Measurements from ENCODE around the gene ESYT1. TPM values are rescaled to one million over a fixed set of nuclear protein-coding genes. Genes with fewer than 3 reads are reported as not detected.
"Not testable (repeated sequence)": the region's sequence is repeated elsewhere in the genome, so short reads cannot be mapped to it uniquely, and the experiment has no call there.

Gene ESYT1
- total RNA-seq, 1 experiment from 2014 or later = 108 TPM

GRCh38 chr12:56103066-56103711, 24.9 kb upstream of the ESYT1 start:
- in situ Hi-C loops (cut with HindIII; ENCODE audit: low sequenced_read_pairs) = no loop called here
- DNase-seq (ENCODE audit: low spot score) = no peak

GRCh38 chr12:56103823-56104108, 24.3 kb upstream of the ESYT1 start:
- no peak for DNase-seq (ENCODE audit: low spot score)
- in situ Hi-C loops (cut with HindIII; ENCODE audit: low sequenced_read_pairs) = no loop called here

GRCh38 chr12:56104109-56104814, 23.8 kb upstream of the ESYT1 start, which contains the start of gene PA2G4:
Gene PA2G4 (plus strand): TSS chr12:56104559. CDS start chr12:56104738, 179 bp downstream.
- in situ Hi-C loops (cut with HindIII; ENCODE audit: low sequenced_read_pairs) = no loop called here
- peak; percentile 98 for DNase-seq (ENCODE audit: low spot score)

GRCh38 chr12:56104815-56105608, 23.1 kb upstream of the ESYT1 start:
- DNase-seq (ENCODE audit: low spot score) = no peak
- in situ Hi-C loops (cut with HindIII; ENCODE audit: low sequenced_read_pairs) = no loop called here

- in situ Hi-C loops (cut with HindIII; ENCODE audit: low sequenced_read_pairs) = no loop called here
- DNase-seq (ENCODE audit: low spot score) = no peak
Measured at GRCh38 chr12:56105609-56105902, 22.5 kb upstream of the ESYT1 start.

GRCh38 chr12:56107242-56107641, 20.8 kb upstream of the ESYT1 start:
- in situ Hi-C loops (cut with HindIII; ENCODE audit: low sequenced_read_pairs) = no loop called here
- DNase-seq (ENCODE audit: low spot score) = no peak

GRCh38 chr12:56110571-56110970, 17.5 kb upstream of the ESYT1 start:
- no peak for DNase-seq (ENCODE audit: low spot score)
- in situ Hi-C loops (cut with HindIII; ENCODE audit: low sequenced_read_pairs) = no loop called here

GRCh38 chr12:56114084-56114483, 14.0 kb upstream of the ESYT1 start:
- in situ Hi-C loops (cut with HindIII; ENCODE audit: low sequenced_read_pairs) = no loop called here

GRCh38 chr12:56115329-56115728, 12.7 kb upstream of the ESYT1 start:
- DNase-seq (ENCODE audit: low spot score) = peak; percentile 11
- in situ Hi-C loops (cut with HindIII; ENCODE audit: low sequenced_read_pairs) = loop anchor here (5.0 kb wide), 1 partner anchor 77 kb away; no protein-coding TSS in a partner anchor

More at GRCh38 chr12:56114084-56114483, 14.0 kb upstream of the ESYT1 start:
- DNase-seq (ENCODE audit: low spot score) = no peak

GRCh38 chr12:56116267-56117081, 11.6 kb upstream of the ESYT1 start, which contains the start of gene RPL41:
Gene RPL41 (plus strand): TSS chr12:56116633.
- peak; percentile 98 for DNase-seq (ENCODE audit: low spot score)
- in situ Hi-C loops (cut with HindIII; ENCODE audit: low sequenced_read_pairs) = loop anchor here (5.0 kb wide), 1 partner anchor 76 kb away; no protein-coding TSS in a partner anchor

- not testable (repeated sequence) for DNase-seq (ENCODE audit: low spot score)
- in situ Hi-C loops (cut with HindIII; ENCODE audit: low sequenced_read_pairs) = loop anchor here (5.0 kb wide), 1 partner anchor 75 kb away; no protein-coding TSS in a partner anchor
Measured at GRCh38 chr12:56117082-56117706, 10.9 kb upstream of the ESYT1 start.

- in situ Hi-C loops (cut with HindIII; ENCODE audit: low sequenced_read_pairs) = loop anchor here (5.0 kb wide), 1 partner anchor 74 kb away; no protein-coding TSS in a partner anchor
- peak; percentile 98 for DNase-seq (ENCODE audit: low spot score)
Measured at GRCh38 chr12:56117778-56118687, 10.0 kb upstream of the ESYT1 start, which contains the start of gene ZC3H10. Gene ZC3H10 (plus strand): TSS chr12:56118266. CDS start chr12:56120563, 2,297 bp downstream.

GRCh38 chr12:56118688-56119357, 9.2 kb upstream of the ESYT1 start:
- in situ Hi-C loops (cut with HindIII; ENCODE audit: low sequenced_read_pairs) = loop anchor here (5.0 kb wide), 1 partner anchor 73 kb away; no protein-coding TSS in a partner anchor

GRCh38 chr12:56119361-56119796, 8.7 kb upstream of the ESYT1 start:
- in situ Hi-C loops (cut with HindIII; ENCODE audit: low sequenced_read_pairs) = loop anchor here (5.0 kb wide), 1 partner anchor 73 kb away; no protein-coding TSS in a partner anchor
- peak; percentile 83 for DNase-seq (ENCODE audit: low spot score)

More at GRCh38 chr12:56118688-56119357, 9.2 kb upstream of the ESYT1 start:
- no peak for DNase-seq (ENCODE audit: low spot score)

GRCh38 chr12:56120158-56120846, 7.8 kb upstream of the ESYT1 start:
- in situ Hi-C loops (cut with HindIII; ENCODE audit: low sequenced_read_pairs) = no loop called here
- no peak for DNase-seq (ENCODE audit: low spot score)

- in situ Hi-C loops (cut with HindIII; ENCODE audit: low sequenced_read_pairs) = no loop called here
- no peak for DNase-seq (ENCODE audit: low spot score)
Measured at GRCh38 chr12:56121204-56121870, 6.7 kb upstream of the ESYT1 start.

Measured in G401 (cell line).